K562 (cell line): ENCODE results near the gene EZH1. TPM values are rescaled to one million over a fixed set of nuclear protein-coding genes. Genes with fewer than 3 reads are reported as not detected.

Experiments used
- ATAC-seq: fragments of 200-7000 bp; cut with Tn5 transposase; 3 replicates; pipeline ENCODE4 v1.9.1; 2020; ENCODE audit warnings: moderate library complexity
- BruUV-seq: library from RNA; stranded (reverse); fragments of 400-500 nt; replicated peaks from 2 replicates; lab custom pipeline; 2021; lab: Mats Ljungman, UMichigan
- CTCF ChIA-PET: fragments of 300-600 bp; formaldehyde crosslinking; extraction: SDS; loops from one replicate; lab custom pipeline; 2021; ENCODE audit warnings: low intra/inter-chr PET ratio; lab: Yijun Ruan, JAX
- POLR2A ChIA-PET: fragments of 300-600, 350-650 bp; sonication (Branson Sonifier 250); formaldehyde crosslinking; extraction: SDS; loops from one replicate; lab custom pipeline; 2021; ENCODE audit warnings: antibody characterized with exemption, inconsistent platforms; lab: Yijun Ruan, JAX
- DNase-seq, 4 experiments: peaks; one replicate each; pipeline versions ENCODE4 v3.0.0 to v3.0.0-alpha.2; 2011 to 2018; ENCODE audit warnings: low spot score in 3 of 4, mixed read lengths in 3 of 4; ENCODE audit errors: extremely low read depth in 1 of 4
- FAIRE-seq: peaks from 2 replicates; lab custom pipeline; 2011; peaks lifted over from hg19 to GRCh38; lab: Jason Lieb, UNC
- H2AFZ ChIP-seq: 2 replicates; pipeline ENCODE4 v1.6.0; 2011; ENCODE audit warnings: low read depth, low read length, control low read depth, inconsistent platforms
- H3K27ac ChIP-seq: fragments of 200-600 bp; 3 replicates; pipeline ENCODE4 v1.8.0; 2011; ENCODE audit warnings: low read depth, mild to moderate bottlenecking, control low read depth, inconsistent platforms, low read length, moderate library complexity, mixed read lengths; ENCODE audit errors: extremely low read depth
- H3K27me3 ChIP-seq, 2 experiments: fragments of 300-600 bp in 1 of 2; 2 replicates in 1 of 2; 3 replicates in 1 of 2; pipeline versions ENCODE4 v1.6.0 to v1.8.0; 2011; ENCODE audit warnings: inconsistent platforms in 2 of 2, low read length in 2 of 2, mild to moderate bottlenecking in 1 of 2, mixed read lengths in 1 of 2, moderate library complexity in 1 of 2; ENCODE audit not compliant: control insufficient read depth in 2 of 2, insufficient read depth in 2 of 2
- H3K36me3 ChIP-seq: fragments of 300-600 bp; 3 replicates; pipeline ENCODE4 v1.8.0; 2011; ENCODE audit warnings: mild to moderate bottlenecking, low read length, inconsistent platforms; ENCODE audit not compliant: control insufficient read depth, insufficient read depth
- H3K4me1 ChIP-seq, 2 experiments: fragments of 200-600 bp in 1 of 2; replicated peaks in 1 of 2; 2 replicates in 1 of 2; 3 replicates in 1 of 2; pipeline versions ENCODE4 v1.5.1 to v1.8.0; 2011; ENCODE audit warnings: inconsistent platforms in 2 of 2, low read length in 2 of 2, mild to moderate bottlenecking in 1 of 2, mixed read lengths in 1 of 2, moderate library complexity in 1 of 2; ENCODE audit not compliant: control insufficient read depth in 2 of 2, insufficient read depth in 2 of 2
- H3K4me2 ChIP-seq: 2 replicates; pipeline ENCODE4 v1.6.1; 2011; ENCODE audit warnings: low read length, control low read depth, inconsistent platforms, mixed read lengths; ENCODE audit not compliant: insufficient read depth
- H3K4me3 ChIP-seq: fragments of 200-600 bp; sonication (generic), shearing (Covaris generic); 2 replicates; pipeline ENCODE4 v1.5.1; 2016; ENCODE audit warnings: control low read depth, inconsistent platforms
- H3K79me2 ChIP-seq: fragments of 200-600 bp; 3 replicates; pipeline ENCODE4 v1.8.0; 2011; ENCODE audit warnings: low read length, inconsistent platforms; ENCODE audit not compliant: control insufficient read depth, insufficient read depth
- H3K9ac ChIP-seq, 2 experiments: 2 replicates each; pipeline versions ENCODE4 v1.6.0 to v1.6.1; 2011; ENCODE audit warnings: low read depth in 2 of 2, low read length in 2 of 2, control low read depth in 1 of 2, inconsistent platforms in 1 of 2, mild to moderate bottlenecking in 1 of 2, mixed read lengths in 1 of 2; ENCODE audit not compliant: insufficient read depth in 1 of 2
- H3K9me1 ChIP-seq: one replicate; pipeline ENCODE4 v1.6.0; 2011; ENCODE audit warnings: inconsistent platforms, mild to moderate bottlenecking, low read length, moderate library complexity; ENCODE audit not compliant: control insufficient read depth, insufficient read depth
- H3K9me3 ChIP-seq: replicated peaks from 2 replicates; pipeline ENCODE4 v1.5.1; 2011; ENCODE audit warnings: low read depth, low read length, inconsistent platforms; ENCODE audit not compliant: control insufficient read depth, insufficient read depth
- H4K20me1 ChIP-seq: replicated peaks from 2 replicates; pipeline ENCODE4 v1.6.1; 2011; ENCODE audit warnings: low read length, inconsistent platforms, mixed read lengths; ENCODE audit not compliant: control insufficient read depth, insufficient read depth
- CHCHD3 ChIP-seq: fragments of 250-450 bp; sonication (Bioruptor Pico); IDR thresholded peaks from 2 replicates; pipeline ENCODE4 v2.1.2; 2022; ENCODE audit warnings: mild to moderate bottlenecking
- CHD1 ChIP-seq: fragments of 200-600 bp; sonication (generic); IDR thresholded peaks from one replicate; pipeline ENCODE4 v1.6.1; 2012; ENCODE audit warnings: mild to moderate bottlenecking, moderate library complexity, low read length, inconsistent platforms
- FIP1L1 ChIP-seq: fragments of 200-400 bp; formaldehyde crosslinking; IDR thresholded peaks from 2 replicates; pipeline ENCODE4 v1.6.1; 2018; ENCODE audit warnings: mild to moderate bottlenecking, low read depth, low read length; ENCODE audit not compliant: poor library complexity, severe bottlenecking
- NEUROD1 ChIP-seq: fragments of 150-350 bp; IDR thresholded peaks from 2 replicates; pipeline ENCODE4 v1.6.1; 2014; ENCODE audit warnings: borderline replicate concordance, low read length, low read depth; ENCODE audit not compliant: partially characterized antibody
- NUFIP1 ChIP-seq: fragments of 450-650 bp; IDR thresholded peaks from 2 replicates; pipeline ENCODE4 v1.6.1; 2018; ENCODE audit not compliant: partially characterized antibody
- POLR3G ChIP-seq: IDR thresholded peaks from 2 replicates; pipeline ENCODE4 v1.6.1; 2011; ENCODE audit not compliant: insufficient read length, insufficient replicate concordance; ENCODE audit errors: extremely low read depth
- SETDB1 ChIP-seq: IDR thresholded peaks from one replicate; pipeline ENCODE4 v1.6.1; 2012; ENCODE audit warnings: low read length, control low read depth, inconsistent platforms
- SRSF1 ChIP-seq: fragments of 200-400 bp; formaldehyde crosslinking; IDR thresholded peaks from 2 replicates; pipeline ENCODE4 v1.6.1; 2017; ENCODE audit warnings: mild to moderate bottlenecking, low read depth, low read length, moderate library complexity
- ZNF584 ChIP-seq: fragments of 200-800 bp; sonication (Bioruptor generic); IDR thresholded peaks from 2 replicates; pipeline ENCODE4 v1.6.1; 2016; ENCODE audit warnings: low read depth, mild to moderate bottlenecking, missing genetic modification characterization, missing compliant biosample characterization
- ZNF699 ChIP-seq: fragments of 250-450 bp; sonication (Bioruptor Pico); IDR thresholded peaks from 2 replicates; pipeline ENCODE4 v1.8.0; 2021; ENCODE audit warnings: mild to moderate bottlenecking, moderate library complexity; ENCODE audit not compliant: insufficient replicate concordance
- WGBS: fragments of 100-300 bp; shearing (Covaris generic); methylation state at CpG from one replicate; pipeline ENCODE4 v1.1.6; 2016; ENCODE audit warnings: low coverage, mixed read lengths; ENCODE audit not compliant: insufficient coverage; ENCODE audit errors: missing lambda C conversion rate; 5-methylcytosine and 5-hydroxymethylcytosine counted together
- in situ Hi-C: fragments of 300-500 bp; cut with MboI; formaldehyde crosslinking; loops from 4 replicates; pipeline ENCODE4 v1.15.0; 2018; ENCODE audit warnings: inconsistent platforms, mixed read lengths
- intact Hi-C: fragments of 100-400 bp; cut with micrococcal nuclease; formaldehyde crosslinking; loops from 2 replicates; pipeline ENCODE4 v1.14.2; 2022
- polyA plus RNA-seq, 8 experiments: library from polyadenylated mRNA; depleted of rRNA in 4 of 8; stranded (reverse) in 5 of 8; unstranded in 3 of 8; fragments of >200 nt; fragmentation: Nextera tagmentation in 2 of 8; fragmentation: Illumina TruSeq in 1 of 8; extraction: Ambion mirVana in 2 of 8; extraction: Trizol in 1 of 8; gene quantifications; 2 replicates each; pipeline versions ENCODE4 v1.2.1 to v1.2.3, GENCODE V29; 2011 to 2014; ENCODE audit warnings: inconsistent platforms in 1 of 8, missing spikeins in 1 of 8
- total RNA-seq, 7 experiments: library from RNA; depleted of rRNA in 6 of 7; stranded (reverse); fragments of >200 nt in 6 of 7; fragmentation: Illumina TruSeq in 2 of 7; extraction: Trizol in 2 of 7; gene quantifications; 2 replicates each; pipeline versions ENCODE4 v1.2.1 to v1.2.3, GENCODE V29; 2011 to 2021; ENCODE audit warnings: low replicate concordance in 1 of 7
- TF ChIP-seq, protein P1 (sequence below), 2 experiments: IDR thresholded peaks; 2 replicates each; pipeline ENCODE4 v1.6.1; 2012; ENCODE audit warnings: improper control_type of control experiment in 2 of 2, low read depth in 2 of 2, low read length in 2 of 2, borderline replicate concordance in 1 of 2
- TF ChIP-seq, protein P2 (sequence below), 3 experiments: fragments of 200-800 bp in 1 of 3; sonication (Bioruptor generic) in 1 of 3; sonication (generic) in 1 of 3; formaldehyde crosslinking in 1 of 3; IDR thresholded peaks; 2 replicates each; pipeline versions ENCODE4 v1.6.1 to v1.8.0; 2016 to 2022; ENCODE audit warnings: mild to moderate bottlenecking in 2 of 3, missing compliant biosample characterization in 2 of 3, missing genetic modification characterization in 2 of 3, missing genetic modification reagents in 1 of 3

EZH1 gene
- total and polyA plus RNA-seq, 9 of the 15 experiments (the other 6 are each of a cell fraction or from before 2014, with no cell fraction given) = 8.6 to 40.8 (median 22.9) TPM

DNA sequence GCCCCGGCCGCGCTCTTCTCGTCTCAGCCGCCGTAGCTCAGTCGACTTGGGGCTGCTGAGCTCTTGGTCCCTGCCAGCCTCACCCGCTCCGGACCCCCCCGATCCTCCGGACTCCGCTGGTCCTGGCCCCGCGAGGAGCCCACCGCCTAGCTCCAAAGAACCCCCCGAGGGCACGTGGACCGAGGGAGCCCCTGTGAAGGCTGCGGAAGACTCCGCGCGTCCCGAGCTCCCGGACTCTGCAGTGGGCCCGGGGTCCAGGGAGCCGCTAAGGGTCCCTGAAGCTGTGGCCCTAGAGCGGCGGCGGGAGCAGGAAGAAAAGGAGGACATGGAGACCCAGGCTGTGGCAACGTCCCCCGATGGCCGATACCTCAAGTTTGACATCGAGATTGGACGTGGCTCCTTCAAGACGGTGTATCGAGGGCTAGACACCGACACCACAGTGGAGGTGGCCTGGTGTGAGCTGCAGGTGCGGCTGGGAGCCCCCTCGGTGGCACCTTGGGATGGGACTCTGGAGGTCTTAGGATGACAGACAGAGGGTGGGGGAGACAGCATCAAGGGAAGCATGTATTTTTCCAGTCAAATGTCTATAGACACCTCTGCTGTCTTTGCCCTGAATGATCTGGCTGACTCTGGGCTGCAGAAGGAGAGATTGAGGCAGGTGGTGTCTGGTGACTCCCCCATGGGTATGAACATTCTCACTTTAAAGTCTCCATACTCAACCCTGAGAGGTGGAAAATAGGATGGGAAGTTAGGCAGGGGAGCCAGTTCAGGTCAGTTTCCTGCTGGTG lies 36.2 kb upstream of the EZH1 start:
- H3K9me3 ChIP-seq = no peaks in the 10 kb centered on the region
- no peaks in the 10 kb centered on the region for H3K9me1 ChIP-seq
- ChIA-PET POLR2A (interaction anchor here (0.6 to 5.2 kb wide), 13 partner anchors 7 to 233 kb away, joined by 3 to 47 read pairs (median 4); partner anchors contain the start of genes CNTD1, COA3 and VPS25), CTCF (interaction anchor here (0.6 kb wide), 1 partner anchor 62 kb away, joined by 3 read pairs; no protein-coding TSS in a partner anchor)
- DNase-seq (peak in 1 of 4 experiments; percentile 29), ATAC-seq (peak; percentile 1; the same call in 1 of the 3 replicates), FAIRE-seq (peak; percentile 15)
- peak overlapping the region; percentile 85 for H3K27ac ChIP-seq
- H3K27me3 ChIP-seq = no peaks in the 10 kb centered on the region
- WGBS = 2% methylated on average over 29 of the region's 39 CpGs
- H3K9ac ChIP-seq = peak overlapping the region; percentile 82 to 98
- H2AFZ ChIP-seq = peak overlapping the region; percentile 69; the same call in 1 of the 2 replicates
- peak overlapping the region; percentile 53 for H3K4me3 ChIP-seq
- BruUV-seq = no TSS peak
- peak overlapping the region; percentile 76 for H3K4me2 ChIP-seq
- intact Hi-C loops (no loop called here), in situ Hi-C loops (no loop called here)
- H4K20me1 ChIP-seq = no peaks in the 10 kb centered on the region
- peaks cover 71% of the 10 kb centered on the region for H3K36me3 ChIP-seq
- peaks cover 43 to 77% of the 10 kb centered on the region in 2 experiments; a peak in 4 of 5 replicates for H3K4me1 ChIP-seq
- H3K79me2 ChIP-seq = peaks cover 39% of the 10 kb centered on the region
- TF ChIP-seq SETDB1 (no peak), ZNF584 (CRISPR knock-in tag) (no peak), NEUROD1 (no peak), ZNF699 (CRISPR knock-in tag) (no peak), POLR3G (no peak), SRSF1 (no peak), CHCHD3 (CRISPR knock-in tag) (no peak), CHD1 (no peak), NUFIP1 (no peak), FIP1L1 (peak; percentile 49)
- TF ChIP-seq, protein P1, sequence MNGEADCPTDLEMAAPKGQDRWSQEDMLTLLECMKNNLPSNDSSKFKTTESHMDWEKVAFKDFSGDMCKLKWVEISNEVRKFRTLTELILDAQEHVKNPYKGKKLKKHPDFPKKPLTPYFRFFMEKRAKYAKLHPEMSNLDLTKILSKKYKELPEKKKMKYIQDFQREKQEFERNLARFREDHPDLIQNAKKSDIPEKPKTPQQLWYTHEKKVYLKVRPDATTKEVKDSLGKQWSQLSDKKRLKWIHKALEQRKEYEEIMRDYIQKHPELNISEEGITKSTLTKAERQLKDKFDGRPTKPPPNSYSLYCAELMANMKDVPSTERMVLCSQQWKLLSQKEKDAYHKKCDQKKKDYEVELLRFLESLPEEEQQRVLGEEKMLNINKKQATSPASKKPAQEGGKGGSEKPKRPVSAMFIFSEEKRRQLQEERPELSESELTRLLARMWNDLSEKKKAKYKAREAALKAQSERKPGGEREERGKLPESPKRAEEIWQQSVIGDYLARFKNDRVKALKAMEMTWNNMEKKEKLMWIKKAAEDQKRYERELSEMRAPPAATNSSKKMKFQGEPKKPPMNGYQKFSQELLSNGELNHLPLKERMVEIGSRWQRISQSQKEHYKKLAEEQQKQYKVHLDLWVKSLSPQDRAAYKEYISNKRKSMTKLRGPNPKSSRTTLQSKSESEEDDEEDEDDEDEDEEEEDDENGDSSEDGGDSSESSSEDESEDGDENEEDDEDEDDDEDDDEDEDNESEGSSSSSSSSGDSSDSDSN (IDR thresholded peaks at IDR 0.05; ENCODE audit: borderline replicate concordance in 1 of 2, low read depth in 2 of 2, low read length in 2 of 2) = 0 out of 4 replicates have a peak, but pooled peaks of 1 of the 2 experiments have one; percentile 15
- TF ChIP-seq, protein P2, sequence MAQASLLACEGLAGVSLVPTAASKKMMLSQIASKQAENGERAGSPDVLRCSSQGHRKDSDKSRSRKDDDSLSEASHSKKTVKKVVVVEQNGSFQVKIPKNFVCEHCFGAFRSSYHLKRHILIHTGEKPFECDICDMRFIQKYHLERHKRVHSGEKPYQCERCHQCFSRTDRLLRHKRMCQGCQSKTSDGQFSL (CRISPR knock-in tag; IDR thresholded peaks at IDR 0.05) = no peak
- TF ChIP-seq, protein P2 (tag; IDR thresholded peaks at IDR 0.05) = no peak
